ENCODE results near the gene IRAK1.

The IRAK1 gene

DNA sequence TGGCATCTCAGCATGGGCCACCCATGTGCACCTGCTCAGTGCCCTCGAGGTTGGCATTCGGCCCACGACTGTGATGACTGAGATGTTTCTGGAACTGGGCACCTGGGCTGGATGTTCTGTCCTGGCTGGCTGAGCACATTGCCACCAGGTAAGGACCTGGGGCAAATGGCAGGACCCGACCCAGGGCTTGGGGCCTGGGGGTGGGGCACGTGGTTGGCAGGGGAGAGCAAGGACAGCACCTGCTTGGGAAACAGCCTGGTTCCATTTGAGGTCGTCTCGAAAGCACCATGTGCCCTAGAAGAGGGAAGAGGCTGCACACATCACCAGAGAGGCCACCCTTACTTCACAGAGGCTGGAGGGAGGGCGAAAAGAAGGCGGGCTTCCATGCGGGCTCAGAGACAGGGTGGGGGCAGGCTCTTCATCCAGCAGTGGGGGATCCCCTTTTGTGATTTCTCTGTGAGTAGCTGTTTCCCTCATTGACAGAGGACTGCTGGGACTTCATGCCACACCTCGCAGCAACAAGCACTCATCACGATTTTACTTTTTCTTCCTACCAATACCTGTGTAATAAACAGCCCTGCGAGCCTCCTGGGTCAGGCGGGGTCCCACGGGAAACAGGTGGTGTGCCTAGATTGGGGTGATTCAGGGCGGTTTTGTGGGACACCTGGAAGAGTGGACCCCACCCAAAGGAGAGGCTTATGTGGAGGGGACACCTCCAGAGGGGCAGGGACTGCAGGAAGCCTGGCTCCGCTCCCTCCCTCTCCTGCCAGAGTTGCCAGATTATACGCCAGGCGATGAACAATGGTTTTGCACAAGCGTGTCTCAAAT lies 35.1 kb downstream of the IRAK1 start:
- no peak for ATAC-seq
- no peak for TF ChIP-seq ISL1 (CRISPR knock-in tag; IDR thresholded peaks at IDR 0.05)
- TF ChIP-seq CSDC2 (CRISPR knock-in tag; IDR thresholded peaks at IDR 0.05) = no peak
- TF ChIP-seq, protein P1, sequence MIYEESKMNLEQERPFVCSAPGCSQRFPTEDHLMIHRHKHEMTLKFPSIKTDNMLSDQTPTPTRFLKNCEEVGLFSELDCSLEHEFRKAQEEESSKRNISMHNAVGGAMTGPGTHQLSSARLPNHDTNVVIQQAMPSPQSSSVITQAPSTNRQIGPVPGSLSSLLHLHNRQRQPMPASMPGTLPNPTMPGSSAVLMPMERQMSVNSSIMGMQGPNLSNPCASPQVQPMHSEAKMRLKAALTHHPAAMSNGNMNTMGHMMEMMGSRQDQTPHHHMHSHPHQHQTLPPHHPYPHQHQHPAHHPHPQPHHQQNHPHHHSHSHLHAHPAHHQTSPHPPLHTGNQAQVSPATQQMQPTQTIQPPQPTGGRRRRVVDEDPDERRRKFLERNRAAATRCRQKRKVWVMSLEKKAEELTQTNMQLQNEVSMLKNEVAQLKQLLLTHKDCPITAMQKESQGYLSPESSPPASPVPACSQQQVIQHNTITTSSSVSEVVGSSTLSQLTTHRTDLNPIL (CRISPR knock-in tag; IDR thresholded peaks at IDR 0.05; ENCODE audit: low read depth) = no peak
- no peak for TF ChIP-seq BACH2 (CRISPR knock-in tag; IDR thresholded peaks at IDR 0.05; ENCODE audit: borderline replicate concordance)
- no peak for TF ChIP-seq ZNF565 (CRISPR knock-in tag; conservative IDR thresholded peaks at IDR 0.05; ENCODE audit: low read depth)
- TF ChIP-seq, protein P2, sequence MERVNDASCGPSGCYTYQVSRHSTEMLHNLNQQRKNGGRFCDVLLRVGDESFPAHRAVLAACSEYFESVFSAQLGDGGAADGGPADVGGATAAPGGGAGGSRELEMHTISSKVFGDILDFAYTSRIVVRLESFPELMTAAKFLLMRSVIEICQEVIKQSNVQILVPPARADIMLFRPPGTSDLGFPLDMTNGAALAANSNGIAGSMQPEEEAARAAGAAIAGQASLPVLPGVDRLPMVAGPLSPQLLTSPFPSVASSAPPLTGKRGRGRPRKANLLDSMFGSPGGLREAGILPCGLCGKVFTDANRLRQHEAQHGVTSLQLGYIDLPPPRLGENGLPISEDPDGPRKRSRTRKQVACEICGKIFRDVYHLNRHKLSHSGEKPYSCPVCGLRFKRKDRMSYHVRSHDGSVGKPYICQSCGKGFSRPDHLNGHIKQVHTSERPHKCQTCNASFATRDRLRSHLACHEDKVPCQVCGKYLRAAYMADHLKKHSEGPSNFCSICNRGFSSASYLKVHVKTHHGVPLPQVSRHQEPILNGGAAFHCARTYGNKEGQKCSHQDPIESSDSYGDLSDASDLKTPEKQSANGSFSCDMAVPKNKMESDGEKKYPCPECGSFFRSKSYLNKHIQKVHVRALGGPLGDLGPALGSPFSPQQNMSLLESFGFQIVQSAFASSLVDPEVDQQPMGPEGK (CRISPR knock-in tag; IDR thresholded peaks at IDR 0.05; ENCODE audit: borderline replicate concordance) = no peak
- no peak for TF ChIP-seq TCF4 (CRISPR knock-in tag; IDR thresholded peaks at IDR 0.05; ENCODE audit: borderline replicate concordance)
- TF ChIP-seq, protein P3, sequence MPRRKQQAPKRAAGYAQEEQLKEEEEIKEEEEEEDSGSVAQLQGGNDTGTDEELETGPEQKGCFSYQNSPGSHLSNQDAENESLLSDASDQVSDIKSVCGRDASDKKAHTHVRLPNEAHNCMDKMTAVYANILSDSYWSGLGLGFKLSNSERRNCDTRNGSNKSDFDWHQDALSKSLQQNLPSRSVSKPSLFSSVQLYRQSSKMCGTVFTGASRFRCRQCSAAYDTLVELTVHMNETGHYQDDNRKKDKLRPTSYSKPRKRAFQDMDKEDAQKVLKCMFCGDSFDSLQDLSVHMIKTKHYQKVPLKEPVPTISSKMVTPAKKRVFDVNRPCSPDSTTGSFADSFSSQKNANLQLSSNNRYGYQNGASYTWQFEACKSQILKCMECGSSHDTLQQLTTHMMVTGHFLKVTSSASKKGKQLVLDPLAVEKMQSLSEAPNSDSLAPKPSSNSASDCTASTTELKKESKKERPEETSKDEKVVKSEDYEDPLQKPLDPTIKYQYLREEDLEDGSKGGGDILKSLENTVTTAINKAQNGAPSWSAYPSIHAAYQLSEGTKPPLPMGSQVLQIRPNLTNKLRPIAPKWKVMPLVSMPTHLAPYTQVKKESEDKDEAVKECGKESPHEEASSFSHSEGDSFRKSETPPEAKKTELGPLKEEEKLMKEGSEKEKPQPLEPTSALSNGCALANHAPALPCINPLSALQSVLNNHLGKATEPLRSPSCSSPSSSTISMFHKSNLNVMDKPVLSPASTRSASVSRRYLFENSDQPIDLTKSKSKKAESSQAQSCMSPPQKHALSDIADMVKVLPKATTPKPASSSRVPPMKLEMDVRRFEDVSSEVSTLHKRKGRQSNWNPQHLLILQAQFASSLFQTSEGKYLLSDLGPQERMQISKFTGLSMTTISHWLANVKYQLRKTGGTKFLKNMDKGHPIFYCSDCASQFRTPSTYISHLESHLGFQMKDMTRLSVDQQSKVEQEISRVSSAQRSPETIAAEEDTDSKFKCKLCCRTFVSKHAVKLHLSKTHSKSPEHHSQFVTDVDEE (CRISPR knock-in tag; IDR thresholded peaks at IDR 0.05) = no peak
- TF ChIP-seq ZNF8 (CRISPR knock-in tag; IDR thresholded peaks at IDR 0.05) = no peak
- TF ChIP-seq ARNTL (CRISPR knock-in tag; IDR thresholded peaks at IDR 0.05; ENCODE audit: borderline replicate concordance, low read depth) = no peak
- TF ChIP-seq, protein P4, sequence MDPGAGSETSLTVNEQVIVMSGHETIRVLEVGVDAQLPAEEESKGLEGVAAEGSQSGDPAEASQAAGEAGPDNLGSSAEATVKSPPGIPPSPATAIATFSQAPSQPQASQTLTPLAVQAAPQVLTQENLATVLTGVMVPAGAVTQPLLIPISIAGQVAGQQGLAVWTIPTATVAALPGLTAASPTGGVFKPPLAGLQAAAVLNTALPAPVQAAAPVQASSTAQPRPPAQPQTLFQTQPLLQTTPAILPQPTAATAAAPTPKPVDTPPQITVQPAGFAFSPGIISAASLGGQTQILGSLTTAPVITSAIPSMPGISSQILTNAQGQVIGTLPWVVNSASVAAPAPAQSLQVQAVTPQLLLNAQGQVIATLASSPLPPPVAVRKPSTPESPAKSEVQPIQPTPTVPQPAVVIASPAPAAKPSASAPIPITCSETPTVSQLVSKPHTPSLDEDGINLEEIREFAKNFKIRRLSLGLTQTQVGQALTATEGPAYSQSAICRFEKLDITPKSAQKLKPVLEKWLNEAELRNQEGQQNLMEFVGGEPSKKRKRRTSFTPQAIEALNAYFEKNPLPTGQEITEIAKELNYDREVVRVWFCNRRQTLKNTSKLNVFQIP (CRISPR knock-in tag; IDR thresholded peaks at IDR 0.05; ENCODE audit: borderline replicate concordance, low read depth) = no peak
- TF ChIP-seq ZFP3 (CRISPR knock-in tag; IDR thresholded peaks at IDR 0.05) = no peak
- TF ChIP-seq GLIS3 (CRISPR knock-in tag; IDR thresholded peaks at IDR 0.05) = no peak
- TF ChIP-seq ZNF70 (CRISPR knock-in tag; IDR thresholded peaks at IDR 0.05) = no peak
- no peak for TF ChIP-seq ESRRG (CRISPR knock-in tag; IDR thresholded peaks at IDR 0.05)
- TF ChIP-seq PPARA (CRISPR knock-in tag; IDR thresholded peaks at IDR 0.05; ENCODE audit: borderline replicate concordance) = no peak
- TF ChIP-seq OSR1 (CRISPR knock-in tag; IDR thresholded peaks at IDR 0.05) = no peak
- TF ChIP-seq RARB (CRISPR knock-in tag; IDR thresholded peaks at IDR 0.05) = no peak
- TF ChIP-seq SNAI2 (CRISPR knock-in tag; IDR thresholded peaks at IDR 0.05) = no peak

DNA sequence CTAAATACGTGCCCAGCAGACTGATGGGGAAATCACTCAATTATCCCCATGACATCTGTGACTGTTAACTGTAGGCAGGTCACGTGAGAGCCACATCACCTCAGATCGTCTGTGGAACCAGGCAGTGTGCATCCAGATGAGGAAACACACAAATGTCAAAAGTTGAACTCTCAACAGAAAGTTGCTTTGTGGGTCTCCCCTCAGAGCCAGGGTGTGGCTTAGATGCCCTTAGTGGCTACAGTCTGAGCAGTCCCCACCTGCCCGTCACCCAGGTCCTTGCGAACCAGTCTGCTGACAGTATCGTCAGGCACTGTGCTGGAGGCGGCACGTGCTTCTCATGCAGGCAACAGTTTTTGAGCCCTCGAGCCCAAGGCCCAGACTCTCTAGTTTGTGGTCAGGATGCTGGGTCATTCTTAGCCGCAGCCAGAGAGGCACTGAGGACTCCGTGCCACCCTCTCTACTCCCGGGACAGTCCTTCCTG lies 36.3 kb downstream of the IRAK1 start:
- ATAC-seq = no peak
- no peak for TF ChIP-seq BACH2 (CRISPR knock-in tag; IDR thresholded peaks at IDR 0.05; ENCODE audit: borderline replicate concordance)

DNA sequence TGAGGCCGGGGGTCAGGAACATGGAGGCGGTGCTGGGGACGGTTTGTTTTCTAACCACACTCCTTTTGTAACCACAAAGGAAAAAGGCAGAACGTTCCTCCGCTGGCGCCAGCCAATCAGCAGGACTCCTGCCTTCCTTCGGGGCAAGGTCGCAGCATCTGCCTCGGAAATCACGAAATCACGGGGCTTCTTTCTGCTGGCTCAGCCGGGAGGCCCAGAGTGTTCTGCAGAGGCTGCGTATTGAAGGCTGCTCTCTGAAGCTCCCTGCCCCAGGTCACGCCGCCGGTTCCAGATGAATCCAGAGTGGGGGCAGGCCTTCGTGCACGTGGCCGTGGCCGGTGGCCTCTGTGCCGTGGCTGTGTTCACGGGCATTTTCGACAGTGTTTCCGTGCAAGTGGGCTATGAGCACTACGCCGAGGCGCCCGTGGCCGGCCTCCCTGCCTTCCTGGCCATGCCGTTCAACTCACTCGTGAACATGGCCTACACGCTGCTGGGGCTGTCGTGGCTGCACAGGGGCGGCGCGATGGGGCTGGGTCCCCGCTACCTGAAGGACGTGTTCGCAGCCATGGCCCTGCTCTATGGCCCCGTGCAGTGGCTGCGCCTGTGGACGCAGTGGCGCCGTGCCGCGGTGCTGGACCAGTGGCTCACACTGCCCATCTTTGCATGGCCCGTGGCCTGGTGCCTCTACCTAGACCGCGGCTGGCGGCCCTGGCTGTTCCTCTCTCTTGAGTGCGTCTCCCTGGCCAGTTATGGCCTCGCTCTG lies 37.8 kb downstream of the IRAK1 start:
- no peak for ATAC-seq
- TF ChIP-seq ZFP30 (CRISPR knock-in tag; IDR thresholded peaks at IDR 0.05) (no peak), SNAI2 (CRISPR knock-in tag; IDR thresholded peaks at IDR 0.05) (no peak), ZFP3 (CRISPR knock-in tag; IDR thresholded peaks at IDR 0.05) (no peak), TCF4 (CRISPR knock-in tag; IDR thresholded peaks at IDR 0.05; ENCODE audit: borderline replicate concordance) (no peak), ISL1 (CRISPR knock-in tag; IDR thresholded peaks at IDR 0.05) (no peak), ZNF565 (CRISPR knock-in tag; conservative IDR thresholded peaks at IDR 0.05; ENCODE audit: low read depth) (no peak), ESRRG (CRISPR knock-in tag; IDR thresholded peaks at IDR 0.05) (no peak), TOX (CRISPR knock-in tag; IDR thresholded peaks at IDR 0.05; ENCODE audit: borderline replicate concordance) (no peak), CSDC2 (CRISPR knock-in tag; IDR thresholded peaks at IDR 0.05) (no peak), ZC3H10 (CRISPR knock-in tag; IDR thresholded peaks at IDR 0.05) (no peak), OSR1 (CRISPR knock-in tag; IDR thresholded peaks at IDR 0.05) (no peak), ZNF8 (CRISPR knock-in tag; IDR thresholded peaks at IDR 0.05) (no peak), PPARA (CRISPR knock-in tag; IDR thresholded peaks at IDR 0.05; ENCODE audit: borderline replicate concordance) (no peak), ZNF70 (CRISPR knock-in tag; IDR thresholded peaks at IDR 0.05) (no peak)
- TF ChIP-seq, protein P4 (CRISPR knock-in tag; IDR thresholded peaks at IDR 0.05; ENCODE audit: borderline replicate concordance, low read depth) = no peak
- TF ChIP-seq, protein P5, sequence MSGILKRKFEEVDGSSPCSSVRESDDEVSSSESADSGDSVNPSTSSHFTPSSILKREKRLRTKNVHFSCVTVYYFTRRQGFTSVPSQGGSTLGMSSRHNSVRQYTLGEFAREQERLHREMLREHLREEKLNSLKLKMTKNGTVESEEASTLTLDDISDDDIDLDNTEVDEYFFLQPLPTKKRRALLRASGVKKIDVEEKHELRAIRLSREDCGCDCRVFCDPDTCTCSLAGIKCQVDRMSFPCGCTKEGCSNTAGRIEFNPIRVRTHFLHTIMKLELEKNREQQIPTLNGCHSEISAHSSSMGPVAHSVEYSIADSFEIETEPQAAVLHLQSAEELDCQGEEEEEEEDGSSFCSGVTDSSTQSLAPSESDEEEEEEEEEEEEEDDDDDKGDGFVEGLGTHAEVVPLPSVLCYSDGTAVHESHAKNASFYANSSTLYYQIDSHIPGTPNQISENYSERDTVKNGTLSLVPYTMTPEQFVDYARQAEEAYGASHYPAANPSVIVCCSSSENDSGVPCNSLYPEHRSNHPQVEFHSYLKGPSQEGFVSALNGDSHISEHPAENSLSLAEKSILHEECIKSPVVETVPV (CRISPR knock-in tag; IDR thresholded peaks at IDR 0.05) = no peak
- TF ChIP-seq, protein P1 (CRISPR knock-in tag; IDR thresholded peaks at IDR 0.05; ENCODE audit: low read depth) = no peak

Data from SK-N-SH treated with all-trans-retinoic acid at 6 μM for 48 hours (cell line).